ENCODE data around the gene BHLHE23.

Gene BHLHE23

GRCh38 chr20:63000036-63000435, 6.7 kb downstream of the BHLHE23 start:
- H3K4me3 ChIP-seq (ENCODE audit: low read length), result no peak overlapping the region
- no peak for DNase-seq (ENCODE audit: low read depth)
- no peak for TF ChIP-seq CTCF (conservative IDR thresholded peaks at IDR 0.05; ENCODE audit: low read depth, low read length)

- no peak overlapping the region for H3K4me3 ChIP-seq (ENCODE audit: low read length)
- DNase-seq (ENCODE audit: low read depth), result no peak
These were observed 7.2 kb downstream of the BHLHE23 start for GRCh38 chr20:62999580-62999979.

GRCh38 chr20:62998449-62998848, 8.3 kb downstream of the BHLHE23 start:
- no peak for TF ChIP-seq CTCF (conservative IDR thresholded peaks at IDR 0.05; ENCODE audit: low read depth, low read length)
- no peak overlapping the region for H3K4me3 ChIP-seq (ENCODE audit: low read length)
- DNase-seq (ENCODE audit: low read depth), result no peak

More at GRCh38 chr20:62999580-62999979, 7.2 kb downstream of the BHLHE23 start:
- no peak for TF ChIP-seq CTCF (conservative IDR thresholded peaks at IDR 0.05; ENCODE audit: low read depth, low read length)

- no peak for DNase-seq (ENCODE audit: low read depth)
- no peak overlapping the region for H3K4me3 ChIP-seq (ENCODE audit: low read length)
- TF ChIP-seq CTCF (conservative IDR thresholded peaks at IDR 0.05; ENCODE audit: low read depth, low read length), result no peak
These were observed 9.2 kb downstream of the BHLHE23 start for GRCh38 chr20:62997417-62998035.

- TF ChIP-seq CTCF (conservative IDR thresholded peaks at IDR 0.05; ENCODE audit: low read depth, low read length), result no peak
- DNase-seq (ENCODE audit: low read depth), result no peak
- H3K4me3 ChIP-seq (ENCODE audit: low read length), result no peak overlapping the region
These were observed 10.2 kb downstream of the BHLHE23 start for GRCh38 chr20:62996596-62996982.

DNA sequence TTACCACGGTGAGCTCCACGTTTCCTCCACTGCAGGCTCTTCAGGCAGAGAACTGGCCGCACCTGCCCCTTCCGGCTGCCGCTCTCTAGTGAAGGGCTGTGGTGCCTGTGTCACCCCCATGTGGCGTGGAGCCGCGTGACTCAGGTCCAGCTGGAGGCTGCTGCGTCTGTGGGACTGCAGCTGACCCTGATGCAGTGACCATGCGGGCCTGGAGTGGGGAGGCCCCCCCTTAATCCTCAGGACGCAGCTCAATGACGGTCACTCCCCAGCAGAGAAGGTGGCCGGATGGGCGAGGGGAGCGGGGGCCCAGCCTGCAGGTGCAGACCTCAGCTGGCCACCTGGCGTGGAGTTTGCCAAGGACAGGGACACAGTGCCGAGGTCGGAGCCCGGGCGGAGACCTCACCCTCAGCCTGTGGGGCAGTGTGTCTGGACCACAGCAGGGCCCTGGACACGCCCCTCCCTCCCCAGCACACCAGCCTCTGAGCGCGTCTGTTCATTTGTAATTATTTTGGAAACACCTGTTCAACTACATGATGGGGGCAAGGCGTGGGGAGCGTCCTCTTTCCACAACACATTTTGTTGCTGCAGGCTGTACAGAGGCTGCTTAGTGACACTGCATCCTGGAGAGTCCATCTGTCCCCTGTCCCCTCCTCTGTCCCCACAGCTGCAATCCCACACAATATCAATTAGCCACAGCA, 10.7 kb downstream of the BHLHE23 start:
- H3K4me3 ChIP-seq (ENCODE audit: low read length), result no peak overlapping the region
- DNase-seq (ENCODE audit: low read depth), result no peak
- no peak for TF ChIP-seq CTCF (conservative IDR thresholded peaks at IDR 0.05; ENCODE audit: low read depth, low read length)

DNA sequence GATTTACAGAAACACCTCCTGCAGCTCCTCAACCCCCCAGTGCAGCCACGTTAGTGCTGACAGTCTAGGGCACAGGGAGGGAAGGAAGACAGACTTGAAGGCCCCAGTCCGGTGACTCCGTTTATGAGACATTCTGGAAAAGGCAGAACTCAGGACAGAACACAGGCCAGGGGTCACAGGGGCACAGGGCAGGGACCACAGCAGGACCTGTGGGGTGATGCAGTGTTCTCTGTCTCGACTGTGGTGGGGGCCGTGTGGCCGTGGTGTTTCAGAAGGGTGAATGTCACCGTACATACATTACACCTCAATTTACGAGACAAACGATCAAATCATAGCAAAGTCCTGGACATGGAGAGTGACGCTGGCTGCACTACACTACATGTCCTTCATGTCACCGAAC, 11.3 kb downstream of the BHLHE23 start:
- no peak for TF ChIP-seq CTCF (conservative IDR thresholded peaks at IDR 0.05; ENCODE audit: low read depth, low read length)
- H3K4me3 ChIP-seq (ENCODE audit: low read length), result no peak overlapping the region
- DNase-seq (ENCODE audit: low read depth), result no peak

Measured in retinal pigment epithelial cell (primary cell).